ENCODE data around the gene ATXN7.

The ATXN7 gene

GRCh38 chr3:63937661-63938651 is 74.3 kb downstream of the ATXN7 start:
- DNase-seq (ENCODE audit: low read depth): no peak

GRCh38 chr3:63940389-63940757 is 76.7 kb downstream of the ATXN7 start:
- DNase-seq (ENCODE audit: low read depth): no peak

- no peak for DNase-seq (ENCODE audit: low read depth)
Measured at GRCh38 chr3:63942528-63942927, 78.9 kb downstream of the ATXN7 start.

GRCh38 chr3:63943678-63944077 is 80.0 kb downstream of the ATXN7 start:
- no peak for DNase-seq (ENCODE audit: low read depth)

GRCh38 chr3:63945558-63946096 is 82.0 kb downstream of the ATXN7 start:
- DNase-seq (ENCODE audit: low read depth): no peak

- no peak for DNase-seq (ENCODE audit: low read depth)
Measured at GRCh38 chr3:63946753-63947152, 83.1 kb downstream of the ATXN7 start.

- no peak for DNase-seq (ENCODE audit: low read depth)
Measured at GRCh38 chr3:63947594-63947993, 83.9 kb downstream of the ATXN7 start.

GRCh38 chr3:63949005-63949404 is 85.3 kb downstream of the ATXN7 start:
- no peak for DNase-seq (ENCODE audit: low read depth)

GRCh38 chr3:63950698-63951097 is 87.0 kb downstream of the ATXN7 start:
- DNase-seq (ENCODE audit: low read depth): no peak

GRCh38 chr3:63951492-63952247 is 88.0 kb downstream of the ATXN7 start:
- no peak for DNase-seq (ENCODE audit: low read depth)

GRCh38 chr3:63952248-63952594 is 88.6 kb downstream of the ATXN7 start:
- DNase-seq (ENCODE audit: low read depth): no peak

GRCh38 chr3:63954182-63954581 is 90.5 kb downstream of the ATXN7 start:
- no peak for DNase-seq (ENCODE audit: low read depth)

GRCh38 chr3:63955036-63955650 is 91.5 kb downstream of the ATXN7 start:
- no peak for DNase-seq (ENCODE audit: low read depth)

GRCh38 chr3:63955830-63956545 is 92.3 kb downstream of the ATXN7 start:
- DNase-seq (ENCODE audit: low read depth): no peak

- no peak for DNase-seq (ENCODE audit: low read depth)
Measured at GRCh38 chr3:63959146-63959545, 95.5 kb downstream of the ATXN7 start.

- no peak for DNase-seq (ENCODE audit: low read depth)
Measured at GRCh38 chr3:63960048-63960711, 96.5 kb downstream of the ATXN7 start.

GRCh38 chr3:63961891-63962290 is 98.2 kb downstream of the ATXN7 start:
- no peak for DNase-seq (ENCODE audit: low read depth)

- no peak for DNase-seq (ENCODE audit: low read depth)
Measured at GRCh38 chr3:63963496-63963895, 99.8 kb downstream of the ATXN7 start.

GRCh38 chr3:63964681-63965485 is 101.2 kb downstream of the ATXN7 start:
- DNase-seq (ENCODE audit: low read depth): no peak

- DNase-seq (ENCODE audit: low read depth): no peak
Measured at GRCh38 chr3:63966007-63966406, 102.3 kb downstream of the ATXN7 start.

All from activated T-helper 9 cell treated with anti-CD3 and anti-CD28 coated beads, Interleukin-2, amount 50 U/mL, for 16 hours (primary cell).